ENCODE results near the gene PTDSS2. TPM values are rescaled to one million over a fixed set of nuclear protein-coding genes. Genes with fewer than 3 reads are reported as not detected.

PTDSS2 gene
- total RNA-seq, 1 donor from 2014 or later = 31.1 TPM

GRCh38 chr11:445765-446588 is 4.1 kb upstream of the PTDSS2 start:
- Histone ChIP-seq H3K4me3 (no peak overlapping the region), H3K4me1 (peaks cover 27% of the 10 kb centered on the region), H3K27ac (no peak overlapping the region), H3K9me3 (no peaks in the 10 kb centered on the region), H3K36me3 (no peaks in the 10 kb centered on the region), H3K27me3 (peaks cover 7% of the 10 kb centered on the region)
- DNase-seq (no peak), ATAC-seq (no peak)
- intact Hi-C loops (cut with DNase I) = no loop called here
- TF ChIP-seq CTCF (IDR thresholded peaks at IDR 0.05) = no peak

- intact Hi-C loops (cut with DNase I) = no loop called here
- no peak for ATAC-seq
- Histone ChIP-seq H3K27me3 (no peaks in the 10 kb centered on the region), H3K27ac (no peak overlapping the region), H3K9me3 (no peaks in the 10 kb centered on the region), H3K4me3 (no peak overlapping the region), H3K36me3 (no peaks in the 10 kb centered on the region), H3K4me1 (peaks cover 36% of the 10 kb centered on the region)
- TF ChIP-seq CTCF (IDR thresholded peaks at IDR 0.05) = no peak
- DNase-seq = peak; percentile 65
Observed at GRCh38 chr11:446891-447290, 3.2 kb upstream of the PTDSS2 start.

- Histone ChIP-seq H3K27ac (peak overlapping the region; percentile 94), H3K4me3 (peak overlapping the region; percentile 78), H3K27me3 (no peaks in the 10 kb centered on the region), H3K4me1 (peaks cover 36% of the 10 kb centered on the region), H3K36me3 (peaks cover 5% of the 10 kb centered on the region), H3K9me3 (no peaks in the 10 kb centered on the region)
- TF ChIP-seq CTCF (IDR thresholded peaks at IDR 0.05) = peak; percentile 80
- peak; percentile 86 for ATAC-seq
- intact Hi-C loops (cut with DNase I) = no loop called here
- peak; percentile 98 for DNase-seq
Observed at GRCh38 chr11:447923-448731, 2.0 kb upstream of the PTDSS2 start.

- DNase-seq (peak; percentile 86), ATAC-seq (peak; percentile 40)
- H3K9me3 ChIP-seq = no peaks in the 10 kb centered on the region
- H3K27ac ChIP-seq = peak overlapping the region; percentile 94
- peaks cover 31% of the 10 kb centered on the region for H3K4me1 ChIP-seq
- intact Hi-C loops (cut with DNase I) = no loop called here
- peaks cover 18% of the 10 kb centered on the region for H3K36me3 ChIP-seq
- peak; percentile 40 for TF ChIP-seq CTCF (IDR thresholded peaks at IDR 0.05)
- H3K27me3 ChIP-seq = no peaks in the 10 kb centered on the region
- H3K4me3 ChIP-seq = peak overlapping the region; percentile 97
Observed at GRCh38 chr11:450809-451451, 851 bp downstream of the PTDSS2 start.

GRCh38 chr11:451738-452137 is 1.7 kb downstream of the PTDSS2 start:
- peaks cover 31% of the 10 kb centered on the region for H3K4me1 ChIP-seq
- no peak for TF ChIP-seq CTCF (IDR thresholded peaks at IDR 0.05)
- H3K36me3 ChIP-seq = peaks cover 18% of the 10 kb centered on the region
- no peaks in the 10 kb centered on the region for H3K27me3 ChIP-seq
- DNase-seq (no peak), ATAC-seq (no peak)
- H3K27ac ChIP-seq = no peak overlapping the region
- no peaks in the 10 kb centered on the region for H3K9me3 ChIP-seq
- intact Hi-C loops (cut with DNase I) = no loop called here
- H3K4me3 ChIP-seq = peak overlapping the region; percentile 97
